Uterus (tissue), 2 donors: Measurements from ENCODE around the gene FOXD3.

Experiments
- CTCF ChIP-seq, 4 experiments: fragments of 200-600 bp in 2 of 4; fragments of 450-650 bp in 2 of 4; sonication (generic) in 2 of 4; IDR thresholded peaks; one replicate each; pipeline ENCODE4 v1.5.1; 2016 to 2019; ENCODE audit warnings: antibody characterized with exemption in 4 of 4, mild to moderate bottlenecking in 2 of 4, moderate library complexity in 1 of 4
- POLR2A ChIP-seq, 2 donors: fragments of 450-650 bp; IDR thresholded peaks; one replicate each; pipeline ENCODE4 v1.6.1; 2016; ENCODE audit warnings: antibody characterized with exemption in 2 of 2, mild to moderate bottlenecking in 1 of 2, moderate library complexity in 1 of 2

GRCh38 chr1:63362578-63362977 lies 40.2 kb downstream of the FOXD3 start:
- TF ChIP-seq CTCF (IDR thresholded peaks at IDR 0.05) (no peak), POLR2A (IDR thresholded peaks at IDR 0.05) (no peak)
